Neutrophil (primary cell): ENCODE measurements around the gene RARRES2.
A peak's percentile ranks its signal among the peaks of the same experiment; 100 is the strongest.

Experiments used
- H3K27ac ChIP-seq: fragments of 200-600 bp; sonication (generic); 2 replicates; pipeline ENCODE4 v1.5.1; 2016; ENCODE audit warnings: mild to moderate bottlenecking, moderate library complexity
- H3K27me3 ChIP-seq: fragments of 200-600 bp; sonication (generic); 2 replicates; pipeline ENCODE4 v1.6.0; 2016; ENCODE audit warnings: mild to moderate bottlenecking
- H3K36me3 ChIP-seq: fragments of 200-600 bp; sonication (generic); 2 replicates; pipeline ENCODE4 v1.5.1; 2017
- H3K4me1 ChIP-seq, 2 experiments: fragments of 200-600 bp in 1 of 2; sonication (generic) in 1 of 2; 1 replicate in 1 of 2; 2 replicates in 1 of 2; pipeline versions ENCODE4 v1.5.1 to v1.6.1; 2013 to 2016; ENCODE audit warnings: low read depth in 1 of 2, low read length in 1 of 2, mild to moderate bottlenecking in 1 of 2, moderate library complexity in 1 of 2; ENCODE audit not compliant: control insufficient read depth in 1 of 2, insufficient read depth in 1 of 2
- H3K4me3 ChIP-seq, 2 experiments: fragments of 200-600 bp in 1 of 2; sonication (generic) in 1 of 2; 1 replicate in 1 of 2; 2 replicates in 1 of 2; pipeline ENCODE4 v1.5.1; 2013 to 2016; ENCODE audit warnings: low read depth in 1 of 2, low read length in 1 of 2, mild to moderate bottlenecking in 1 of 2, moderate library complexity in 1 of 2
- H3K9me3 ChIP-seq: fragments of 200-600 bp; sonication (generic); 2 replicates; pipeline ENCODE4 v1.5.1; 2016
- CTCF ChIP-seq: fragments of 200-600 bp; sonication (generic); IDR thresholded peaks from 2 replicates; pipeline ENCODE4 v1.5.1; 2016; ENCODE audit warnings: antibody characterized with exemption

Gene RARRES2

GRCh38 chr7:150368096-150368883 is 26.9 kb upstream of the RARRES2 start, which contains the start of gene REPIN1:
Gene REPIN1 (plus strand): TSS chr7:150368822. CDS start chr7:150369712, 890 bp downstream.
- peak within 1 kb of the TSS; percentile 91 to 95 for H3K4me3 ChIP-seq
- no peaks in the 10 kb centered on the region for H3K9me3 ChIP-seq
- H3K27ac ChIP-seq = peak within 1 kb of the TSS; percentile 92
- TF ChIP-seq CTCF = no peak
- H3K4me1 ChIP-seq = peaks cover 60 to 67% of the 10 kb centered on the region in 2 experiments
- H3K27me3 ChIP-seq = no peaks in the 10 kb centered on the region
- peaks cover 23% of the 10 kb centered on the region for H3K36me3 ChIP-seq

- Histone ChIP-seq H3K36me3 (peaks cover 17% of the 10 kb centered on the region), H3K4me3 (peak overlapping the region; percentile 91 to 95), H3K27ac (peak overlapping the region; percentile 92), H3K27me3 (no peaks in the 10 kb centered on the region), H3K9me3 (no peaks in the 10 kb centered on the region), H3K4me1 (peaks cover 63 to 67% of the 10 kb centered on the region in 2 experiments)
- TF ChIP-seq CTCF = no peak
Measured at GRCh38 chr7:150367677-150368095, 26.3 kb upstream of the RARRES2 start.

GRCh38 chr7:150365673-150366398 is 24.4 kb upstream of the RARRES2 start:
- Histone ChIP-seq H3K9me3 (no peaks in the 10 kb centered on the region), H3K4me3 (no peak overlapping the region), H3K36me3 (no peaks in the 10 kb centered on the region), H3K27me3 (no peaks in the 10 kb centered on the region), H3K27ac (peak overlapping the region; percentile 78), H3K4me1 (peaks cover 63 to 66% of the 10 kb centered on the region in 2 experiments)
- TF ChIP-seq CTCF = no peak

- Histone ChIP-seq H3K9me3 (no peaks in the 10 kb centered on the region), H3K4me3 (no peak overlapping the region), H3K27me3 (no peaks in the 10 kb centered on the region), H3K27ac (peak overlapping the region; percentile 78), H3K36me3 (no peaks in the 10 kb centered on the region), H3K4me1 (peaks cover 57 to 60% of the 10 kb centered on the region in 2 experiments)
- no peak for TF ChIP-seq CTCF
Measured at GRCh38 chr7:150365194-150365593, 23.8 kb upstream of the RARRES2 start.

- Histone ChIP-seq H3K9me3 (no peaks in the 10 kb centered on the region), H3K27ac (peak overlapping the region; percentile 78), H3K4me3 (peak overlapping the region; percentile 29 to 32), H3K36me3 (no peaks in the 10 kb centered on the region), H3K27me3 (no peaks in the 10 kb centered on the region), H3K4me1 (peaks cover 45 to 48% of the 10 kb centered on the region in 2 experiments)
- TF ChIP-seq CTCF = no peak
Measured at GRCh38 chr7:150363872-150364271, 22.4 kb upstream of the RARRES2 start.
